HUDEP-2 (cell line): ENCODE data around the gene NFKBIA.
A peak's percentile ranks its signal among the peaks of the same experiment; 100 is the strongest.
"Not testable (repeated sequence)": the region's sequence is repeated elsewhere in the genome, so short reads cannot be mapped to it uniquely, and the experiment has no call there.

Experiments used
- DNase-seq, 76 experiments: peaks; one replicate each; lab custom pipeline; 2025; ENCODE audit not compliant: unreplicated experiment in 76 of 76; lab: John Stamatoyannopoulos, UW

Gene NFKBIA

DNA sequence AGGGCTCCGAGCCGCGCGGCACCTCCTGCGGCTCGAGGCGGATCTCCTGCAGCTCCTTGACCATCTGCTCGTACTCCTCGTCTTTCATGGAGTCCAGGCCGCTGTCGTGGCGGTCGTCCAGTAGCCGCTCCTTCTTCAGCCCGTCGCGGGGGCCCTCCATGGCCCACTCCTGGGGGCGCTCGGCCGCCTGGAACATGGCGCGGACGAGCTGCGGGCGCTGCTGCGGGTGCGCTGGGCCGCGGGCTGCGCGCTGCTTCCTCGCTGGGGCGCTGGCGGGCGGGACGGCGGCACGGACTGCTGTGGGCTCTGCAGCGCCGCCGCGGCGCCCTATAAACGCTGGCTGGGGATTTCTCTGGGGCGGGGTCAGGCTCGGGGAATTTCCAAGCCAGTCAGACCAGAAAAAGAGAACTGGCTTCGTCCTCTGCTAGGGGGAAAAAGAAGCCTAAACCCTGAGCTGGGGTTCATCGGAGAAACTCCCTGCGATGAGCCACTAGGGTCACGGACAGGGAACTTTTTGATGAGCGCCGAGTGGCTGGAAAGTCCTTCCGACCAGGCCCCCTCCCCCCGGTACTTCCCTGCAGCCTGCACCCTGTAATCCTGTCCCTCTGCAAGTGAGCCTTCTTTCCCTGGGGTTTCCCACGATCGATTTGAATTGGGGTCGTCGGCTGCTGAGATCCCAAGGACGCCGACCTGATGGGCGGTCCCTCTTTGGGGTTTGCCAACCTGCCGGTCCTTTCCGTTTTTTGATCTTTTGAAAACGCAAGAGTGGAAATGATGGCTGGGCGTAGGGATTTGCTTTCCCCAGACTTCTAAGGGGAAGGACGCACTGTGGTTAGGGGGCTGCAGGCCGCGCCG is at the start of gene NFKBIA:
Gene NFKBIA (minus strand): TSS at position 301 of the 855 bp plus-strand sequence. CDS start 105 bp downstream, at position 196.
- DNase-seq, result peak in 75 of 76 experiments; percentile 12 to 86 (median 73)

DNA sequence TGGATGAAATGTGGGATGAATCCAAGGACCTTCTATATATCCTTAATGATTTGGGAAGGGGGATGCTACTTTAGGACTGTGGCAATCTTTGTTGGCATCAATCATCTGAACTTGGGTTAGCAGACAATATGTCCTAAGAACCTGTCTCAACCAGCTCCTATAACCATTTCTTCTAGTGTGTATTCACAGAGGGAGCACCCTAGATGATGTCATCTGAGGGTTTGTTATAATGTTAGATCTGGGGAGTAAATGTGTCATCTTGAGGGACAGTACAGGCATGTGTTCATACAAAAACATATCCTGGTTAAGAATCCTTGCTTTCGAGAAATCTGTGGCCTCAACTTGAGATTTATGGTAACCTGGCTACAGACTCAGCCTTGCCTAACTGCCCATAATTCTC is 41.9 kb upstream of the NFKBIA start:
- no peak for DNase-seq

- no peak for DNase-seq
Observed at GRCh38 chr14:35444104-35444503, 39.6 kb upstream of the NFKBIA start.

DNA sequence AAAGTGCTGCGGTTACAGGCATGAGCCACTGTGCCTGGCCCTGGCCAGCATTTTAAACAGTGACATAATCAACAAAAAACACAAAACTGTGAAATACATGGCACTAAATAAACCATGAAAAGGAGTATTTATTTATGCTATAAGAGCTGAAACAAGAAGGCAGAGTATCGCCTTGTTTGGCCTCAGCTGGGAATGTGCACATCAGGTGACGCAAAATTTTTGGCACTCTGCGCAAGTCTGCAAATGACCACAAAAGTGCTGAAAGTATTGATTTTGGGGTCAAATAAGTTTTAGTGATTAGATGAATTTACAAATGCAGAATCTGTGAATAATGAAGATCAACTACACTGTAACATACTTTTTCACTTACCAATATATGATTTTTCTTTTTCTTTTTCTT is 36.6 kb upstream of the NFKBIA start:
- DNase-seq, result no peak

GRCh38 chr14:35438910-35439713 is 34.6 kb upstream of the NFKBIA start:
- DNase-seq, result peak in 4 of 76 experiments; percentile 3 to 6 (median 3)

GRCh38 chr14:35438492-35438891 is 33.9 kb upstream of the NFKBIA start:
- DNase-seq, result not testable (repeated sequence)

DNA sequence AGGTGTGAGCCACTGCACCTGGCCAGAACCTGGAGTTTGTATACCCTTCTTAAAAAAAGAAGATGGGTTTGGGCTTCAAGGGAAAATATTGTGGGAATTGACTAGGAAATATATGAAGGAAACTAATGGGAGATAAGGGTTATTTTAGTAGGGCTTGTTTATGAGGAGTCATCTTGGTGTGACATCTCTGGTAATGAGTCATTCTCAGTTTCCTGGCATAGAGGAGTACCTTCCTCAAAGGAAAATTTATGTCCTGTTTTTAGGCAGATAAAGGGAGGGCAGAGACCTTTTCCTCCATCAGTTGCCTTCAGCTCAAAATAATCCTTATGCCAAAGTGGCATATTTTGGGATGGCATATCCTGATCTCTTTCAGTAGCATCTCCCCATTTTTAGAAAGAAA is 30.6 kb upstream of the NFKBIA start:
- DNase-seq, result no peak

- DNase-seq, result no peak
Observed at GRCh38 chr14:35433826-35434225, 29.3 kb upstream of the NFKBIA start.

- DNase-seq, result no peak
Observed at GRCh38 chr14:35430459-35431199, 26.1 kb upstream of the NFKBIA start.

DNA sequence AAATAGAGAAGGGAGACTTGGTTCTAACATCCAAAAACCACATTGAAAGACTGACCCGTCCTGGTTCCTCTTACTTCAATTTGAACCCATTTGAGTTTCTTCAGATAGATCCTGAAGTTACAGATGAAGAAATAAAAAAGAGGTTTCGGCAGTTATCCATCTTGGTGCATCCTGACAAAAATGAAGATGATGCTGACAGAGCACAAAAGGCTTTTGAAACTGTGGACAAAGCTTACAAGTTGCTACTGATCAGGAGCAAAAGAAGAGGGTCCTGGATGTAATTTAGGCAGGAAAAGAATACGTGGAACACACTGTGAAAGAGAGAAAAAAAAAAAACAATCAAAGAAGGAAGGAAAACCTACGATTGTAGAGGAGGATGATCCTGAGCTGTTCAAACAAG is 25.4 kb upstream of the NFKBIA start:
- no peak for DNase-seq

DNA sequence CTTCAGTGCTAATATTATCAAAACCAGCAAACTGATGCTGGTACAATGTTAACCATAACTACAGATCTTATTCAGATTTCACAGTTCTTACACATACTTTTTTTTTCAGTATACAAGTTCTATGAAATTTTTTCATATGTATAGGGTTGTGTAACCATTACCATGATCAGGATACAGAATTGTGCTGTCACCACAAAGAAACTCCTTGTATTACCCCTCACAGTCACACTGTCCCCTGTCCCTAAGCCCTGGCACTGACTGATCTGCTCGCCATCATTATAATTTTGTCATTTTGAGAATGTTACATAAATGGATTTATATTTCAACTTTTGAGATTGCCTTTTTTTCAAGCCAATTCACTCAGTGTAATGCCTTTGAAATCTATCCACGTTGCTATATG is 21.3 kb upstream of the NFKBIA start:
- no peak for DNase-seq

- no peak for DNase-seq
Observed at GRCh38 chr14:35423621-35424020, 19.1 kb upstream of the NFKBIA start.

GRCh38 chr14:35420036-35420811 is 15.7 kb upstream of the NFKBIA start:
- no peak for DNase-seq

- DNase-seq, result no peak
Observed at GRCh38 chr14:35419429-35419841, 14.9 kb upstream of the NFKBIA start.

GRCh38 chr14:35418093-35418492 is 13.5 kb upstream of the NFKBIA start:
- no peak for DNase-seq

DNA sequence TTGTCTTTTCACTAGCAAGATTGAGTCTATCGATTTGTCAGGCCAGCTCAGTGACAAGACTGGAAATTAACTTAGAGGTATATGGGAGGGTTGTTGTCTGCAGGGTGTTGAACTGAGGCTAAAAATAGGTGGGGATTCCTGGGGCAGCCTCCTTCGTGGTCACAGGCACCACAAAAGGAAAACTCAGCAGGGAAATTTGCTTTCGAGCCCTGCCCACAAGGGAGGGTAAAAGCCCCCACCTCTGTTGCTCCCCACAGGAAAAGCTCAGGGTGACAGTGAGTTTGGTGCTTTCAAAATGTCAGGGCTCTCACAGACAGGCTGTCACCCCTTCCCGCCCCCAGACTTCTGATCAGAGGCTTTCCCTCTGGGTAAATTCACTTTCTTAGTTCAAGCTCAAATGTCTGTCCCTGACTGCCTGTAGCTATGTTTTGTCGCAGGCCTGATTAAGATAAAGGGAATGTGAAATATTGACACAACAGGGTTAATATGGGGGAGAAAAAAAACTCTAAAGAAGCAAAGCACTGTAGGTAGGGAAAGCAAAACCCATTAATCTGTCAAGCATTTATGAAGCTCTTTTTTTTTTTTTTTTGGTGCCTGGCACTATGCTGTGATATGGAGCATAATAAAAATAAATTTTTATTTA is 11.7 kb upstream of the NFKBIA start:
- no peak for DNase-seq

DNA sequence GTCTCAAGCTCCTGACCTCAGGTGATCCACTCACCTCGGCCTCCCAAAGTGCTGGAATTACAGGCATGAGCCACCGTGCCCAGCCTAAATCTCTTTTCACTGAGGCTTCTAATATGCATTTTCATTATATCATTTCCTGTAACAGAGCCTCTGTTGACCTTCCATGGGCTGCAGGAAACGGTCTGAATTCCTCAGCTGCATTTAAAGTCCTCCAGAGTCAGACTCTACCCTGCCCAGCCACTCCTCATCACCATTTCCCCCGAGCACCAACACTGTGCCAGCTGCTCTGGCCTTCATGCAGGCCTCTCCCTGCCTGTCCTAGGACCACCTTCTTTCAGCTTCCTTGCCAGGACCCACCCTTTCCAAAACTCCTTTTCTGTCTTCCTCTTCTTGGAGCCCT is 9.8 kb upstream of the NFKBIA start:
- DNase-seq, result no peak

DNA sequence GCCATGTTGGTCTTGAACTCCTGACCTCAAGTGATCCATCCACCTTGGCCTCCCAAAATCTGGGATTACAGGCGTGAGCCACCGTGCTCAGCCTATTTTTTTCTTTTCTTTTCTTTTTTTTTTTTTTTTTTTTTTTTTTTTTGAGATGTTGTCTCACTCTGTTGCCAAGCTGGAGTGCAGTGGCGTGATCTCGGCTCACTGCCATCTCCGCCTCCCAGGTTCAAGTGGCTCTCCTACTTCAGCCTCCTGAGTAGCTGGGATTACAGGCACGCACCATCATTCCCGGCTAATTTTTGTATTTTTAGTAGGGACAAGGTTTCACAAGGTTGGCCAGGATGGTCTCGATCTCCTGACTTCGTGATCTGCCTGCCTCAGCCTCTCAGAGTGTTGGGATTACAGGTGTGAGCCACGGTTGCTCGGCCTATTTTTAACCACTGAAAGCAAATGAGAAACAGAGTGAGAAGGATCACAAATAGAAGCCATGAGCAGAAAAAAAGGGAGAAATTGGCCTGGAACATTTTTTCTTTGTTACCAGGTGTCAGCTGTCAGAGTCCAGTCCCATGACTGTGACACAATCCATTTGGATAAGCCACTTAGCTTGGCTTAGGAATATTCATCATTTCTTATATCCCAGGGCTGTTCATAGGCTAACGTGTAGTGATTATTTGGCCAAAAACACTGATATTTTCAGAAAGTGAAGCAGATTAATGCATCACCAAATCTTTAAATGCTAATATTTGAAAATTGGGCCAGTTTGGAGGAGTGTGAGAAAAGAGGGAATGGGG is 7.9 kb upstream of the NFKBIA start:
- no peak for DNase-seq

DNA sequence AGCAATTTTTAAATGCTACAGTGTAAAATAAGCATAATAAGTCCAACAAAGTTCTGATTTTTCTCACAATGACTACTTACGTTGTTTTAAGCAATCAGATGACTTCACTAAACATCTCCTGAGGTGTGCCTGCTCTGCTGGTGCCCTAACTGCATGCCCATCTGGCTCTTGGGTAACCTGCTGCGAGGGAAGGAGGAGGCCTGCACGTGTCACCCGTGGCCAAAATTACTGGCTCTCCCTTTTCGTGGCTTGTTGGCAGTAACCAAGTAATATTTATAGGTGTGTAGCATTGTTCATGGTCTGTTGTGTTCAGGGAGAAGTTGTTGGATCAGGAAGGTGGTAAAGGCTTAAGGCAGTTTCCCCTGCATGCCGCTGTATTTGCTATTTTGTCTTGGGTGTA is 6.3 kb upstream of the NFKBIA start:
- DNase-seq, result no peak
